Measurements from ENCODE around the gene VAMP4.
"Not testable (repeated sequence)": the region's sequence is repeated elsewhere in the genome, so short reads cannot be mapped to it uniquely, and the experiment has no call there.

DNA sequence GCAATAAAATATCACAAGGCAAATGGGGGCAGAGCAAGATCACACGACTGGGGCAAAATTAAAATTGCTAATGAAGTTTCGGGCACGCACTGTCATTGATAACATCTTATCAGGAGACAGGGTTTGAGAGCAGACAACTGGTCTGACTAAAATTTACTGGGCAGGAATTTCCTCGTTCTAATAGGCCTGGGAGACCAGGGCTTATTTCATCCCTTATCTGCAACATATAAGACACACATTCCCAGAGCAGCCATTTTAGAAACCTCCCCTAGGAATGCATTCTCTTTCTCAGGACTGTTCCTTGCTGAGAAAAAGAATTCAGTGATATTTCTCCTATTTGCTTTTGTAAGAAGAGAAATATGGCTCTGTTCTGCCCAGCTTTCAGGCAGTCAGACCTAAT, 18.7 kb downstream of the VAMP4 start:
- TF ChIP-seq ZNF8 (CRISPR knock-in tag; IDR thresholded peaks at IDR 0.05); BACH2 (CRISPR knock-in tag; IDR thresholded peaks at IDR 0.05; ENCODE audit: borderline replicate concordance); GLIS3 (CRISPR knock-in tag; IDR thresholded peaks at IDR 0.05); ZFP3 (CRISPR knock-in tag; IDR thresholded peaks at IDR 0.05); ZC3H10 (CRISPR knock-in tag; IDR thresholded peaks at IDR 0.05); ZNF565 (CRISPR knock-in tag; conservative IDR thresholded peaks at IDR 0.05; ENCODE audit: low read depth); ZFP30 (CRISPR knock-in tag; IDR thresholded peaks at IDR 0.05); ARNTL (CRISPR knock-in tag; IDR thresholded peaks at IDR 0.05; ENCODE audit: borderline replicate concordance, low read depth); RARB (CRISPR knock-in tag; IDR thresholded peaks at IDR 0.05); TCF4 (CRISPR knock-in tag; IDR thresholded peaks at IDR 0.05; ENCODE audit: borderline replicate concordance): not testable (repeated sequence)
- TF ChIP-seq, protein P1, sequence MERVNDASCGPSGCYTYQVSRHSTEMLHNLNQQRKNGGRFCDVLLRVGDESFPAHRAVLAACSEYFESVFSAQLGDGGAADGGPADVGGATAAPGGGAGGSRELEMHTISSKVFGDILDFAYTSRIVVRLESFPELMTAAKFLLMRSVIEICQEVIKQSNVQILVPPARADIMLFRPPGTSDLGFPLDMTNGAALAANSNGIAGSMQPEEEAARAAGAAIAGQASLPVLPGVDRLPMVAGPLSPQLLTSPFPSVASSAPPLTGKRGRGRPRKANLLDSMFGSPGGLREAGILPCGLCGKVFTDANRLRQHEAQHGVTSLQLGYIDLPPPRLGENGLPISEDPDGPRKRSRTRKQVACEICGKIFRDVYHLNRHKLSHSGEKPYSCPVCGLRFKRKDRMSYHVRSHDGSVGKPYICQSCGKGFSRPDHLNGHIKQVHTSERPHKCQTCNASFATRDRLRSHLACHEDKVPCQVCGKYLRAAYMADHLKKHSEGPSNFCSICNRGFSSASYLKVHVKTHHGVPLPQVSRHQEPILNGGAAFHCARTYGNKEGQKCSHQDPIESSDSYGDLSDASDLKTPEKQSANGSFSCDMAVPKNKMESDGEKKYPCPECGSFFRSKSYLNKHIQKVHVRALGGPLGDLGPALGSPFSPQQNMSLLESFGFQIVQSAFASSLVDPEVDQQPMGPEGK (CRISPR knock-in tag; IDR thresholded peaks at IDR 0.05; ENCODE audit: borderline replicate concordance) = not testable (repeated sequence)
